Heart right ventricle (tissue), 16 donors: ENCODE data around the gene PPIL6. TPM values are rescaled to one million over a fixed set of nuclear protein-coding genes. Genes with fewer than 3 reads are reported as not detected.

Experiments used
- ATAC-seq, 8 donors: fragments of 200-7000 bp; cut with Tn5 transposase; one replicate each; pipeline ENCODE4 v1.9.1; 2020; ENCODE audit warnings: mild to moderate bottlenecking in 8 of 8, moderate library complexity in 8 of 8, moderate number of reproducible peaks in 1 of 8
- DNase-seq, 2 donors: peaks; one replicate each; pipeline ENCODE4 v3.0.0-alpha.2; 2020
- H3K27ac ChIP-seq, 10 donors: fragments of 200-600 bp; sonication (generic) in 2 of 10; one replicate each; pipeline versions ENCODE4 v1.5.0 to v1.8.0; 2020 to 2022; ENCODE audit warnings: mild to moderate bottlenecking in 3 of 10
- H3K27me3 ChIP-seq, 7 donors: fragments of 200-600 bp; one replicate each; pipeline ENCODE4 v1.8.0; 2021 to 2022; ENCODE audit warnings: mild to moderate bottlenecking in 2 of 7
- H3K36me3 ChIP-seq, 9 donors: fragments of 200-600 bp; sonication (generic) in 1 of 9; one replicate each; pipeline versions ENCODE4 v1.5.0 to v1.8.0; 2020 to 2022; ENCODE audit warnings: mild to moderate bottlenecking in 2 of 9
- H3K4me1 ChIP-seq, 9 donors: fragments of 200-600 bp; sonication (generic) in 1 of 9; one replicate each; pipeline versions ENCODE4 v1.5.0 to v1.8.0; 2020 to 2022; ENCODE audit warnings: mild to moderate bottlenecking in 4 of 9
- H3K4me3 ChIP-seq, 10 donors: fragments of 200-600 bp; sonication (generic) in 2 of 10; one replicate each; pipeline versions ENCODE4 v1.5.0 to v1.8.0; 2020 to 2022; ENCODE audit warnings: mild to moderate bottlenecking in 7 of 10, moderate library complexity in 2 of 10
- H3K9me3 ChIP-seq, 11 donors: fragments of 200-600 bp in 10 of 11; sonication (generic) in 2 of 11; one replicate each; pipeline versions ENCODE4 v1.5.0 to v1.8.0; 2013 to 2022; ENCODE audit warnings: mild to moderate bottlenecking in 2 of 11, control low read depth in 1 of 11, moderate library complexity in 1 of 11
- CTCF ChIP-seq, 9 donors: fragments of 200-600 bp; sonication (generic) in 2 of 9; IDR thresholded peaks; one replicate each; pipeline versions ENCODE4 v1.5.0 to v1.8.0; 2021 to 2022; ENCODE audit warnings: antibody characterized with exemption in 9 of 9, mild to moderate bottlenecking in 5 of 9, moderate library complexity in 1 of 9
- WGBS, 2 donors: extraction: QIAGEN DNeasy Blood & Tissue Kit; methylation state at CpG; one replicate each; pipeline ENCODE4 v1.1.7; 2013; ENCODE audit warnings: inconsistent platforms in 1 of 2; 5-methylcytosine and 5-hydroxymethylcytosine counted together
- intact Hi-C, 10 donors: fragments of 100-400 bp; cut with DNase I; formaldehyde crosslinking; loops; one replicate each; pipeline versions ENCODE4 v1.11.1 to v1.14.2; 2022
- polyA plus RNA-seq, 2 donors: library from polyadenylated mRNA; stranded (reverse); fragments of 200-250 nt; gene quantifications; one replicate each; pipeline ENCODE4 v1.2.3, GENCODE V29; 2013
- total RNA-seq, 10 donors: library from RNA; stranded (reverse); fragmentation: NEBNext Ultra II Directional in 3 of 10; extraction: Animal tissue kit (Norgen Biotek cat#: 25700) in 3 of 10; gene quantifications; one replicate each; pipeline versions ENCODE4 v1.2.1 to v1.2.4, GENCODE V29; 2021 to 2023
- donor health status: Arrhythmogenic right ventricular cardiomyopathy.
- donor health status: ischemic (EF 13 %, LVEDD 7.1; RV severe dilation, severe dysfunction).
- donor health status: healthy with polysubstance abuse.
- donor health status: DM: no; HTN: yes; CAD: no.
- donor health status: DM: no; HTN: no; CAD: no.
- donor health status: ischemic (EF 25% LVEDD 6.9; RV normal size, moderate dysfunction).
- donor health status: ischemic (EF 25% LVEDD 5.7; RV mildly dilated, moderate dysfunction).
- donor health status: healthy.
- donor health status: DM: yes; HTN: yes; CAD: no.
- donor health status: Ischemic cardiomyopathy.
- donor health status: ischemic (EF 35%, LVEDD 5.7; RV mildly dilated, moderate dysfunction).
- donor health status: nonischemic (EF 11% LVEDD 7.7; RV severe dilation, severe dysfunction).
- donor health status: DM: yes; HTN: yes; CAD: no.
- donor health status: PGD.
- donor health status: ischemic (EF 29% LVEDD 5.4; RV normal size, mild dysfunction).
- donor health status: nonischemic (EF 23%, LVEDD 6.1; RV moderate dilation, normal function).

The PPIL6 gene
- total and polyA plus RNA-seq, 12 donors = 0.44 to 5.2 (median 2.6) TPM

- TF ChIP-seq CTCF (IDR thresholded peaks at IDR 0.05) = no peak
- Histone ChIP-seq H3K36me3 (peaks cover 0 to 16% (median 5%) of the 10 kb centered on the region in 9 donors), H3K9me3 (no peaks in the 10 kb centered on the region), H3K4me3 (no peak overlapping the region), H3K27ac (no peak overlapping the region), H3K4me1 (peaks cover 4 to 30% (median 23%) of the 10 kb centered on the region in 9 donors), H3K27me3 (no peaks in the 10 kb centered on the region)
- DNase-seq (no peak), ATAC-seq (no peak)
- intact Hi-C loops = loop anchor here in 2 of 10 donors (10.0 kb wide), 2 partner anchors 101 to 1531 kb away; partner anchors contain the start of genes CD164 (in 1 of the 2) and SEC63 (in 1 of the 2)
- WGBS, 2 donors = 68 to 69% methylated on average over 3 of the region's 3 CpGs
These were observed 45.0 kb upstream of the PPIL6 start for GRCh38 chr6:109485266-109485935.

- Histone ChIP-seq H3K27me3 (no peaks in the 10 kb centered on the region), H3K4me3 (peak overlapping the region in 5 of 10 donors; percentile 54 to 100 (median 93))
- DNase-seq = no peak
These were observed 43.7 kb upstream of the PPIL6 start for GRCh38 chr6:109484122-109484521.

GRCh38 chr6:109483735-109484057, 43.3 kb upstream of the PPIL6 start:
- ATAC-seq (no peak), DNase-seq (no peak)
- intact Hi-C loops = loop anchor here in 4 of 10 donors (1.0 to 10.0 kb wide), 6 partner anchors 41 to 1529 kb away; partner anchors contain the start of genes CD164 (in 3 of the 4), PPIL6 (in 2 of the 4), SMPD2 (in 2 of the 4) and SEC63 (in 1 of the 4)
- Histone ChIP-seq H3K4me1 (peaks cover 4 to 45% (median 40%) of the 10 kb centered on the region in 9 donors), H3K36me3 (peaks cover 0 to 27% (median 5%) of the 10 kb centered on the region in 9 donors), H3K27me3 (no peaks in the 10 kb centered on the region), H3K27ac (peak overlapping the region in 7 of 10 donors; percentile 35 to 92 (median 56)), H3K4me3 (peak overlapping the region in 9 of 10 donors; percentile 54 to 100 (median 93)), H3K9me3 (no peaks in the 10 kb centered on the region)
- 1 to 2% methylated on average over 6 of the region's 6 CpGs for WGBS, 2 donors
- no peak for TF ChIP-seq CTCF (IDR thresholded peaks at IDR 0.05)

More at GRCh38 chr6:109484122-109484521, 43.7 kb upstream of the PPIL6 start:
- WGBS, 2 donors = 46 to 53% methylated on average over 3 of the region's 3 CpGs
- intact Hi-C loops = loop anchor here in 4 of 10 donors (5.0 to 10.0 kb wide), 4 partner anchors 42 to 1529 kb away; partner anchors contain the start of genes CD164 (in 2 of the 4), PPIL6 (in 1 of the 4), SEC63 (in 1 of the 4) and SMPD2 (in 1 of the 4)
- peaks cover 4 to 40% (median 35%) of the 10 kb centered on the region in 9 donors for H3K4me1 ChIP-seq
- ATAC-seq = no peak
- TF ChIP-seq CTCF (IDR thresholded peaks at IDR 0.05) = no peak
- H3K36me3 ChIP-seq = peaks cover 0 to 27% (median 5%) of the 10 kb centered on the region in 9 donors
- peak overlapping the region in 5 of 10 donors; percentile 56 to 92 (median 62) for H3K27ac ChIP-seq
- H3K9me3 ChIP-seq = no peaks in the 10 kb centered on the region

GRCh38 chr6:109482905-109483734, 42.7 kb upstream of the PPIL6 start, which contains the start of gene ZBTB24:
Gene ZBTB24 (minus strand): TSS chr6:109483219. CDS start chr6:109482026, 1,193 bp downstream.
- intact Hi-C loops = loop anchor here in 4 of 10 donors (1.0 to 10.0 kb wide), 6 partner anchors 41 to 1528 kb away; partner anchors contain the start of genes CD164 (in 3 of the 4), PPIL6 (in 2 of the 4), SMPD2 (in 2 of the 4) and SEC63 (in 1 of the 4)
- 1% methylated on average over 59 to 82 of the region's 97 CpGs for WGBS, 2 donors
- no peak for TF ChIP-seq CTCF (IDR thresholded peaks at IDR 0.05)

More at GRCh38 chr6:109482905-109483734, 42.7 kb upstream of the PPIL6 start, which contains the start of gene ZBTB24:
- ATAC-seq (peak; percentile 97 to 98 (median 98)), DNase-seq (peak; percentile 87 to 93)
- Histone ChIP-seq H3K4me1 (peaks cover 4 to 50% (median 45%) of the 10 kb centered on the region in 9 donors), H3K36me3 (peaks cover 0 to 30% (median 5%) of the 10 kb centered on the region in 9 donors), H3K9me3 (no peaks in the 10 kb centered on the region), H3K27me3 (no peaks in the 10 kb centered on the region), H3K27ac (peak within 1 kb of the TSS in 9 of 10 donors; percentile 66 to 94 (median 83)), H3K4me3 (peak within 1 kb of the TSS; percentile 75 to 100 (median 92))
